SK-N-SH treated with all-trans-retinoic acid at 6 μM for 48 hours (cell line): ENCODE results near the gene AUNIP.

Experiments
- BACH2 ChIP-seq: fragments of 250-450 bp; sonication (Bioruptor Pico); IDR thresholded peaks from 2 replicates; pipeline ENCODE4 v1.9.0; 2021; ENCODE audit warnings: mild to moderate bottlenecking, borderline replicate concordance
- CREB5 ChIP-seq: fragments of 250-450 bp; sonication (Bioruptor Pico); IDR thresholded peaks from 2 replicates; pipeline ENCODE4 v1.5.1; 2020; ENCODE audit warnings: low read depth, mild to moderate bottlenecking, moderate library complexity
- GLIS3 ChIP-seq: fragments of 250-450 bp; sonication (Bioruptor Pico); IDR thresholded peaks from 2 replicates; pipeline ENCODE4 v1.5.0; 2020; ENCODE audit warnings: mild to moderate bottlenecking, moderate library complexity
- PATZ1 ChIP-seq: fragments of 250-450 bp; sonication (Bioruptor Pico); IDR thresholded peaks from 2 replicates; pipeline ENCODE4 v1.8.0; 2020; ENCODE audit warnings: mild to moderate bottlenecking, moderate library complexity, borderline replicate concordance
- PPARA ChIP-seq: fragments of 250-450 bp; sonication (Bioruptor Pico); IDR thresholded peaks from 2 replicates; pipeline ENCODE4 v1.5.0; 2020; ENCODE audit warnings: mild to moderate bottlenecking, borderline replicate concordance
- RARB ChIP-seq: fragments of 250-450 bp; sonication (Bioruptor Pico); IDR thresholded peaks from 2 replicates; pipeline ENCODE4 v1.8.0; 2021; ENCODE audit warnings: mild to moderate bottlenecking, moderate library complexity
- TCF4 ChIP-seq: fragments of 250-450 bp; sonication (Bioruptor Pico); IDR thresholded peaks from 2 replicates; pipeline ENCODE4 v1.8.0; 2021; ENCODE audit warnings: mild to moderate bottlenecking, moderate library complexity, borderline replicate concordance
- ZNF565 ChIP-seq: fragments of 450-650 bp; formaldehyde crosslinking; conservative IDR thresholded peaks from 2 replicates; pipeline ENCODE4 v1.5.0; 2020; ENCODE audit warnings: low read depth, mild to moderate bottlenecking, moderate library complexity
- ZNF70 ChIP-seq: fragments of 450-650 bp; formaldehyde crosslinking; IDR thresholded peaks from 2 replicates; pipeline ENCODE4 v1.5.0; 2020; ENCODE audit warnings: mild to moderate bottlenecking, moderate library complexity

- TF ChIP-seq CREB5 (CRISPR knock-in tag) (no peak), PPARA (CRISPR knock-in tag) (no peak), ZNF565 (no peak), GLIS3 (no peak), TCF4 (CRISPR knock-in tag) (no peak), BACH2 (no peak), PATZ1 (CRISPR knock-in tag) (no peak), RARB (CRISPR knock-in tag) (no peak), ZNF70 (CRISPR knock-in tag) (no peak)
Measured at GRCh38 chr1:25805863-25806225, 53.4 kb downstream of the AUNIP start.
